Stimulated activated naive B cell treated with anti-CD40 and anti-IgM and Interleukin-4, amounts not matched to agents 10 μg/mL and 1 μg/mL and 100 μg/mL, for 72 hours (primary cell): ENCODE results near the gene TBC1D3H.
"Not testable (repeated sequence)": the region's sequence is repeated elsewhere in the genome, so short reads cannot be mapped to it uniquely, and the experiment has no call there.

Experiments used
- ATAC-seq, 2 donors: fragments of 150-1000 bp; cut with Tn5 transposase; replicated peaks; 2 replicates each; pipeline ENCODE4 v1.10.0; 2021; ENCODE audit warnings: moderate library complexity in 1 of 2
- DNase-seq: peaks from one replicate; pipeline ENCODE4 v3.0.0; 2021
- H3K27ac Mint-ChIP-seq: one replicate; pipeline ENCODE4 v1.8.0; 2022; ENCODE audit warnings: mild to moderate bottlenecking, mixed read lengths
- H3K27me3 Mint-ChIP-seq, 2 donors: one replicate each; pipeline ENCODE4 v1.8.0; 2022; ENCODE audit warnings: mixed read lengths in 2 of 2
- H3K36me3 Mint-ChIP-seq, 2 donors: one replicate each; pipeline ENCODE4 v1.8.0; 2022; ENCODE audit warnings: mixed read lengths in 2 of 2, mild to moderate bottlenecking in 1 of 2
- H3K4me1 Mint-ChIP-seq, 2 donors: one replicate each; pipeline ENCODE4 v1.8.0; 2022; ENCODE audit warnings: mixed read lengths in 2 of 2, mild to moderate bottlenecking in 1 of 2
- H3K4me3 Mint-ChIP-seq, 2 donors: one replicate each; pipeline ENCODE4 v1.8.0; 2022; ENCODE audit warnings: mild to moderate bottlenecking in 2 of 2, mixed read lengths in 2 of 2, moderate library complexity in 1 of 2
- H3K9me3 Mint-ChIP-seq, 2 donors: one replicate each; pipeline ENCODE4 v1.8.0; 2022; ENCODE audit warnings: mixed read lengths in 2 of 2, mild to moderate bottlenecking in 1 of 2

TBC1D3H gene

GRCh38 chr17:36388385-36389245 is at the start of gene TBC1D3H:
Gene TBC1D3H (minus strand): TSS chr17:36388435. CDS start chr17:36386895, 1,540 bp downstream.
- not testable (repeated sequence) for H3K27me3 Mint-ChIP-seq, ATAC-seq, DNase-seq, H3K9me3 Mint-ChIP-seq, H3K36me3 Mint-ChIP-seq, H3K4me1 Mint-ChIP-seq, H3K27ac Mint-ChIP-seq, H3K4me3 Mint-ChIP-seq

DNA sequence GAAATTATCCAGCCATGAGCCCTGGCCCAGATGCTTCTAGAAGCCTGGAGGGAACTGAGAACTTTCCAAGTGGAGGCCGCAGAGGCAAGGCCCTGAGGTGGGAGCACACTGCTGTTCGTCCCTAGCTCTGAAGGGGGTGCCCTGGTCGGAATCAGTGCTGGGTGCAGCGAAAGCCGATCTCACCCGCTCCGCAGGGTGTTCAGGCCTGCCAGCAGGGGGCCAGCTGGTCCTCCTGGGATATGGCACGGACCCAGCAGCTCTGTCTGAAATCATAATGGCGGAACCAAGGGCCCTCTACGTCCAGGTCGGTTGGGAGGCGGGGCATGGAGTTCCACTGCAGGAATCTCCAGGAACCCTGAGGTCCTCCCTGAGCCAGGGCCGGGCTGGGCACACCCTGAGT is 40.7 kb upstream of the TBC1D3H start:
- not testable (repeated sequence) for H3K36me3 Mint-ChIP-seq, ATAC-seq, H3K27me3 Mint-ChIP-seq, H3K4me3 Mint-ChIP-seq, H3K4me1 Mint-ChIP-seq, DNase-seq, H3K9me3 Mint-ChIP-seq, H3K27ac Mint-ChIP-seq

DNA sequence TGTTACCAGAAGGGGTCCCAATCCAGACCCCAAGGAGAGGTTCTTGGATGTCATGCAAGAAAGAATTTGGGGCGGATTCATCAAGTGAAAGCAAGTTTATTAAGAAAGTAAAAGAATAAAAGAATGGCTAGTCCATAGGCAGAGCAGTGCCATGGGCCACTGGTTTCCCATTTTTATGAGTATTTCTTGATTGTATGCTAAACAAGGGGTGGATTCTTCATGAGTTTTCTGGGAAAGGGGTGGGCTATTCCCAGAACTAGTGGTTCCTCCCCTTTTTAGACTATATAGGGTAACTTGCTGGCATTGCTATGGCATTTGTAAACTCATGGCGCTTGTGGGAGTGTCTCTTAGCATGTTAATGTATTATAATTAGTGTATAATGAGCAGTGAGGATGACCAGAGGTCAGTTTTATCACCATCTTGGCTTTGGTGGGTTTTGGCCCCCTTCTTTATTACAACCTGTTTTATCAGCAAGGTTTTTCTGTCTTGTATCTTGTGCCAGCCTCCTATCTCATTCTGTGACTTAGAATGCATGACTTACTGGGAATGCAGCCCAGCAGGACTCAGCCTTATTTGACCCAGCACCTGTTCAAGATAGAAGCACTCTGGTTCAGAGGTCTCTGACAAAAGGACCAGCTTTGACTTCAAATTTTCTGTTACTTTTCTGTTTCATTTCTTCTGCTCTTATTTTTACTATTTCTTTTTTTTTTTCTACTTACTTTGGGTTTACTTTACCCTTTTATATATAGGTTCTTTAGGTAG is 27.1 kb upstream of the TBC1D3H start:
- not testable (repeated sequence) for H3K9me3 Mint-ChIP-seq, DNase-seq, H3K4me1 Mint-ChIP-seq, H3K27ac Mint-ChIP-seq, ATAC-seq, H3K27me3 Mint-ChIP-seq, H3K4me3 Mint-ChIP-seq, H3K36me3 Mint-ChIP-seq

DNA sequence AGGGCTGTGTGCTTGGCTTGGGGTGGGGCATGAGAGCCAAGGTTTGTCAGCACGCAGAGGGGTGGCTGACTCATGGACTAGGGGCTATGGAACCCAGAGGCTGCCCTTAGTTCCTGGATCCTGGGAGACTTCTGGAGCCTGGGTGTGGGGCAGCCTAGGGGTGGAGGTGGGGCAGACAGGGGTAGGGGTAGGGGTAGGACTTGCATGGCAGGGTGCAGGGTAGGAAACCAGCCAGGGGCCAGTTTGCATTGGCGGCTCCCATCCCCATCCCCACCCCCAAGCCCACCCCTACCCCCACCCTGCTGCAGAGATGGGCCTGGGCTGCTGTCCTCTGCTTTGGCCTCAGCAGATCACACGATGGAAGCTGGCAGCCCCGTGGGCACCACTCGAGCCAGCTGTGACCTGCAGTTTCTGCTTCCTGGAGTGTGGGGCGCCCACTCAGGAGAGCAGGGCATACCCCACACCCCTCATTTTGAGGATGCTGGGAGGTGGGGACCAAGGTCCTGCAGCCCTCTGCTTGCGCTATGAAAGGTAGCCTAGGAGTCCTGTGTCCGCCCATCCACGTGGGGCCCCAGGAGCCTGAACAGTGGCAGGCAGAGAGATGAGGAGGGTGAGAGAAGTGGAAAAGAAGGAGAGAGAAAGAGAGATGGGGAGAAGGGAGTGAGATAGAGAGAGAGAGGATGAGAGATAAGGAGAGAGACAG is 2.9 kb upstream of the TBC1D3H start:
- not testable (repeated sequence) for H3K4me1 Mint-ChIP-seq, H3K27ac Mint-ChIP-seq, H3K27me3 Mint-ChIP-seq, H3K9me3 Mint-ChIP-seq, DNase-seq, H3K36me3 Mint-ChIP-seq, ATAC-seq, H3K4me3 Mint-ChIP-seq

GRCh38 chr17:36375938-36376337 is 12.3 kb downstream of the TBC1D3H start:
- H3K27ac Mint-ChIP-seq, H3K4me1 Mint-ChIP-seq, DNase-seq, H3K9me3 Mint-ChIP-seq, H3K4me3 Mint-ChIP-seq, H3K27me3 Mint-ChIP-seq, H3K36me3 Mint-ChIP-seq, ATAC-seq: not testable (repeated sequence)

DNA sequence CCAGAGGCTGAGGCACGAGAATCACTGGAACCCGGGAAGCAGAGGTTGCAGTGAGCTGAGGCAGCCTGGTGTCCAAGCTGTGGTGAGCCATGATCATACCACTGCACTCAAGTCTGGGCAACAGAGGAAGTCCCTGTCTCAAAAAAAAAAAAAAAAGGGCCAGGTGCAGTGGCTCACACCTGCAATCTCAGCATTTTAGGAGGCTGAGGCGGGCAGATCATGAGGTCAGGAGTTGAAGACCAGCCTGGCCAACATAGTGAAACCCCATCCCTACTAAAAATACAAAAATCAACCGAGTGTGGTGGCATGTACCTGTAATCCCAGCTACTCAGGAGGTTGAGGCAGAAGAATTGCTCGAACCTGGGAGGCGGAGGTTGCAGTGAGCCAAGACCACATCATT is 25.7 kb downstream of the TBC1D3H start:
- H3K27ac Mint-ChIP-seq, H3K27me3 Mint-ChIP-seq, H3K4me3 Mint-ChIP-seq, H3K36me3 Mint-ChIP-seq, ATAC-seq, H3K9me3 Mint-ChIP-seq, H3K4me1 Mint-ChIP-seq, DNase-seq: not testable (repeated sequence)
